GDM1 (cell line): ENCODE data around the gene DHCR24.
"Not testable (repeated sequence)": the region's sequence is repeated elsewhere in the genome, so short reads cannot be mapped to it uniquely, and the experiment has no call there.

Source experiments
- DNase-seq: peaks from one replicate; lab custom pipeline; 2025; lab: John Stamatoyannopoulos, UW

Gene DHCR24

GRCh38 chr1:54886724-54887664 is at the start of gene DHCR24:
Gene DHCR24, minus strand, starts transcription at chr1:54887195. Its CDS starts 76 bp downstream, at chr1:54887119.
- peak; percentile 82 for DNase-seq

- no peak for DNase-seq
Observed at GRCh38 chr1:54936791-54937190, 49.8 kb upstream of the DHCR24 start.

- no peak for DNase-seq
Observed at GRCh38 chr1:54934869-54935268, 47.9 kb upstream of the DHCR24 start.

GRCh38 chr1:54934081-54934480 is 47.1 kb upstream of the DHCR24 start:
- DNase-seq: not testable (repeated sequence)

- no peak for DNase-seq
Observed at GRCh38 chr1:54931275-54931840, 44.4 kb upstream of the DHCR24 start.

- no peak for DNase-seq
Observed at GRCh38 chr1:54929700-54930099, 42.7 kb upstream of the DHCR24 start.

GRCh38 chr1:54928327-54928726 is 41.3 kb upstream of the DHCR24 start:
- DNase-seq: no peak

- DNase-seq: no peak
Observed at GRCh38 chr1:54927472-54928240, 40.7 kb upstream of the DHCR24 start.

- no peak for DNase-seq
Observed at GRCh38 chr1:54926970-54927369, 40.0 kb upstream of the DHCR24 start.

GRCh38 chr1:54922921-54923421 is 36.0 kb upstream of the DHCR24 start:
- no peak for DNase-seq

- no peak for DNase-seq
Observed at GRCh38 chr1:54922040-54922761, 35.2 kb upstream of the DHCR24 start.

- DNase-seq: no peak
Observed at GRCh38 chr1:54919367-54920359, 32.7 kb upstream of the DHCR24 start.

- not testable (repeated sequence) for DNase-seq
Observed at GRCh38 chr1:54911076-54911475, 24.1 kb upstream of the DHCR24 start.

GRCh38 chr1:54906586-54906985 is 19.6 kb upstream of the DHCR24 start:
- no peak for DNase-seq

- DNase-seq: no peak
Observed at GRCh38 chr1:54904476-54905048, 17.6 kb upstream of the DHCR24 start.

GRCh38 chr1:54894271-54894670 is 7.3 kb upstream of the DHCR24 start:
- DNase-seq: no peak

GRCh38 chr1:54892586-54892985 is 5.6 kb upstream of the DHCR24 start:
- DNase-seq: no peak

- no peak for DNase-seq
Observed at GRCh38 chr1:54889132-54889725, 2.2 kb upstream of the DHCR24 start.

GRCh38 chr1:54888080-54888733 is 1.2 kb upstream of the DHCR24 start:
- no peak for DNase-seq
